GM18520 (cell line): ENCODE data around the gene NAB2.
"Not testable (repeated sequence)": the region's sequence is repeated elsewhere in the genome, so short reads cannot be mapped to it uniquely, and the experiment has no call there.

ENCODE experiments used
- ATAC-seq: cut with Tn5 transposase; IDR thresholded peaks from one replicate; pipeline ENCODE4 v1.9.1; 2021; ENCODE audit not compliant: unreplicated experiment

NAB2 gene

GRCh38 chr12:57066245-57066644 lies 22.7 kb upstream of the NAB2 start:
- ATAC-seq, result no peak

GRCh38 chr12:57069523-57069922 lies 19.4 kb upstream of the NAB2 start:
- ATAC-seq, result peak; percentile 79

- no peak for ATAC-seq
These were observed 16.3 kb upstream of the NAB2 start for GRCh38 chr12:57072661-57073060.

GRCh38 chr12:57073566-57074450 lies 15.1 kb upstream of the NAB2 start:
- ATAC-seq, result not testable (repeated sequence)

- peak; percentile 97 for ATAC-seq
These were observed 10.2 kb upstream of the NAB2 start, which contains the start of gene NEMP1 for GRCh38 chr12:57078519-57079404. NEMP1 (minus strand) TSS chr12:57078791; CDS start chr12:57078745, 46 bp downstream.

GRCh38 chr12:57079821-57080220 lies 9.1 kb upstream of the NAB2 start:
- no peak for ATAC-seq

GRCh38 chr12:57080855-57081254 lies 8.1 kb upstream of the NAB2 start:
- ATAC-seq, result no peak

- no peak for ATAC-seq
These were observed 2.9 kb upstream of the NAB2 start for GRCh38 chr12:57085999-57086492.

GRCh38 chr12:57086493-57087009 lies 2.4 kb upstream of the NAB2 start:
- ATAC-seq, result no peak

GRCh38 chr12:57087010-57087690 lies 1.8 kb upstream of the NAB2 start:
- peak; percentile 20 for ATAC-seq

GRCh38 chr12:57087691-57088353 lies 1.1 kb upstream of the NAB2 start:
- ATAC-seq, result peak; percentile 15

GRCh38 chr12:57089271-57090245 lies 644 bp downstream of the NAB2 start:
- no peak for ATAC-seq

GRCh38 chr12:57090490-57090889 lies 1.6 kb downstream of the NAB2 start:
- no peak for ATAC-seq

GRCh38 chr12:57090924-57091637 lies 2.2 kb downstream of the NAB2 start:
- ATAC-seq, result no peak

- ATAC-seq, result no peak
These were observed 3.0 kb downstream of the NAB2 start for GRCh38 chr12:57091638-57092528.

GRCh38 chr12:57092529-57092862 lies 3.6 kb downstream of the NAB2 start:
- no peak for ATAC-seq

- ATAC-seq, result no peak
These were observed 4.0 kb downstream of the NAB2 start for GRCh38 chr12:57092876-57093414.
